B cell (primary cell): ENCODE results near the gene CYREN.

ENCODE experiments used
- EZH2 ChIP-seq: IDR thresholded peaks from 2 replicates; pipeline ENCODE4 v1.6.1; 2012; ENCODE audit warnings: borderline replicate concordance, low read depth, mild to moderate bottlenecking, moderate library complexity, low read length; ENCODE audit not compliant: insufficient read depth, poor library complexity, severe bottlenecking
- TF ChIP-seq, protein P1 (sequence below): fragments of 200-600 bp; IDR thresholded peaks from one replicate; pipeline ENCODE4 v1.8.0; 2022; ENCODE audit warnings: antibody characterized with exemption, mild to moderate bottlenecking

- TF ChIP-seq, protein P1, sequence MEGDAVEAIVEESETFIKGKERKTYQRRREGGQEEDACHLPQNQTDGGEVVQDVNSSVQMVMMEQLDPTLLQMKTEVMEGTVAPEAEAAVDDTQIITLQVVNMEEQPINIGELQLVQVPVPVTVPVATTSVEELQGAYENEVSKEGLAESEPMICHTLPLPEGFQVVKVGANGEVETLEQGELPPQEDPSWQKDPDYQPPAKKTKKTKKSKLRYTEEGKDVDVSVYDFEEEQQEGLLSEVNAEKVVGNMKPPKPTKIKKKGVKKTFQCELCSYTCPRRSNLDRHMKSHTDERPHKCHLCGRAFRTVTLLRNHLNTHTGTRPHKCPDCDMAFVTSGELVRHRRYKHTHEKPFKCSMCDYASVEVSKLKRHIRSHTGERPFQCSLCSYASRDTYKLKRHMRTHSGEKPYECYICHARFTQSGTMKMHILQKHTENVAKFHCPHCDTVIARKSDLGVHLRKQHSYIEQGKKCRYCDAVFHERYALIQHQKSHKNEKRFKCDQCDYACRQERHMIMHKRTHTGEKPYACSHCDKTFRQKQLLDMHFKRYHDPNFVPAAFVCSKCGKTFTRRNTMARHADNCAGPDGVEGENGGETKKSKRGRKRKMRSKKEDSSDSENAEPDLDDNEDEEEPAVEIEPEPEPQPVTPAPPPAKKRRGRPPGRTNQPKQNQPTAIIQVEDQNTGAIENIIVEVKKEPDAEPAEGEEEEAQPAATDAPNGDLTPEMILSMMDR = no peak
- TF ChIP-seq EZH2 = no peak
Observed at GRCh38 chr7:135215698-135216097, 45.2 kb upstream of the CYREN start.
